Measurements from ENCODE around the gene ACTR6.
A peak's percentile ranks its signal among the peaks of the same experiment; 100 is the strongest.

The ACTR6 gene

GRCh38 chr12:100200463-100201181 lies at the start of gene ACTR6:
TSS of gene ACTR6 (plus strand) at chr12:100200815. CDS start at chr12:100200852, 37 bp downstream.
- H3K27me3 Mint-ChIP-seq (ENCODE audit: low read depth) = no peaks in the 10 kb centered on the region
- H3K4me1 Mint-ChIP-seq (ENCODE audit: low read depth) = peaks cover 15% of the 10 kb centered on the region
- peak within 1 kb of the TSS; percentile 99 for H3K27ac Mint-ChIP-seq
- peak within 1 kb of the TSS; percentile 95 for H3K4me3 Mint-ChIP-seq
- H3K36me3 Mint-ChIP-seq (ENCODE audit: low read depth) = peaks cover 9% of the 10 kb centered on the region
- H3K9me3 Mint-ChIP-seq = no peaks in the 10 kb centered on the region

GRCh38 chr12:100151769-100152168 lies 48.8 kb upstream of the ACTR6 start:
- Mint-ChIP-seq H3K9me3 (no peaks in the 10 kb centered on the region), H3K4me1 (ENCODE audit: low read depth) (peaks cover 5% of the 10 kb centered on the region), H3K4me3 (no peak overlapping the region), H3K27me3 (ENCODE audit: low read depth) (no peaks in the 10 kb centered on the region), H3K27ac (no peak overlapping the region), H3K36me3 (ENCODE audit: low read depth) (peaks cover 3% of the 10 kb centered on the region)

- Mint-ChIP-seq H3K27me3 (ENCODE audit: low read depth) (no peaks in the 10 kb centered on the region), H3K9me3 (no peaks in the 10 kb centered on the region), H3K4me1 (ENCODE audit: low read depth) (peaks cover 5% of the 10 kb centered on the region), H3K27ac (no peak overlapping the region), H3K36me3 (ENCODE audit: low read depth) (peaks cover 3% of the 10 kb centered on the region), H3K4me3 (no peak overlapping the region)
These were observed 47.5 kb upstream of the ACTR6 start for GRCh38 chr12:100153131-100153530.

GRCh38 chr12:100154474-100155247 lies 46.0 kb upstream of the ACTR6 start:
- Mint-ChIP-seq H3K27ac (peak overlapping the region; percentile 7), H3K9me3 (no peaks in the 10 kb centered on the region), H3K36me3 (ENCODE audit: low read depth) (peaks cover 5% of the 10 kb centered on the region), H3K4me1 (ENCODE audit: low read depth) (peaks cover 5% of the 10 kb centered on the region), H3K27me3 (ENCODE audit: low read depth) (no peaks in the 10 kb centered on the region), H3K4me3 (no peak overlapping the region)

GRCh38 chr12:100156731-100157426 lies 43.7 kb upstream of the ACTR6 start:
- no peak overlapping the region for H3K4me3 Mint-ChIP-seq
- no peak overlapping the region for H3K27ac Mint-ChIP-seq
- H3K9me3 Mint-ChIP-seq = no peaks in the 10 kb centered on the region
- H3K36me3 Mint-ChIP-seq (ENCODE audit: low read depth) = peaks cover 6% of the 10 kb centered on the region
- H3K27me3 Mint-ChIP-seq (ENCODE audit: low read depth) = no peaks in the 10 kb centered on the region
- H3K4me1 Mint-ChIP-seq (ENCODE audit: low read depth) = peaks cover 5% of the 10 kb centered on the region

GRCh38 chr12:100157427-100157821 lies 43.2 kb upstream of the ACTR6 start:
- Mint-ChIP-seq H3K27ac (no peak overlapping the region), H3K36me3 (ENCODE audit: low read depth) (peaks cover 6% of the 10 kb centered on the region), H3K27me3 (ENCODE audit: low read depth) (no peaks in the 10 kb centered on the region), H3K4me1 (ENCODE audit: low read depth) (peaks cover 5% of the 10 kb centered on the region), H3K4me3 (no peak overlapping the region), H3K9me3 (no peaks in the 10 kb centered on the region)

- H3K36me3 Mint-ChIP-seq (ENCODE audit: low read depth) = peaks cover 6% of the 10 kb centered on the region
- H3K4me3 Mint-ChIP-seq = no peak overlapping the region
- no peaks in the 10 kb centered on the region for H3K27me3 Mint-ChIP-seq (ENCODE audit: low read depth)
- H3K27ac Mint-ChIP-seq = no peak overlapping the region
- H3K9me3 Mint-ChIP-seq = no peaks in the 10 kb centered on the region
- peaks cover 7% of the 10 kb centered on the region for H3K4me1 Mint-ChIP-seq (ENCODE audit: low read depth)
These were observed 42.1 kb upstream of the ACTR6 start for GRCh38 chr12:100158535-100158934.

- Mint-ChIP-seq H3K4me1 (ENCODE audit: low read depth) (peaks cover 12% of the 10 kb centered on the region), H3K36me3 (ENCODE audit: low read depth) (peaks cover 3% of the 10 kb centered on the region), H3K27me3 (ENCODE audit: low read depth) (no peaks in the 10 kb centered on the region), H3K9me3 (no peaks in the 10 kb centered on the region), H3K27ac (no peak overlapping the region), H3K4me3 (no peak overlapping the region)
These were observed 41.1 kb upstream of the ACTR6 start for GRCh38 chr12:100159391-100160104.

GRCh38 chr12:100163416-100164152 lies 37.0 kb upstream of the ACTR6 start:
- Mint-ChIP-seq H3K9me3 (no peaks in the 10 kb centered on the region), H3K36me3 (ENCODE audit: low read depth) (peaks cover 2% of the 10 kb centered on the region), H3K27me3 (ENCODE audit: low read depth) (no peaks in the 10 kb centered on the region), H3K4me1 (ENCODE audit: low read depth) (peaks cover 9% of the 10 kb centered on the region), H3K27ac (peak overlapping the region; percentile 13), H3K4me3 (peak overlapping the region; percentile 50)

GRCh38 chr12:100164153-100164704 lies 36.4 kb upstream of the ACTR6 start:
- H3K4me3 Mint-ChIP-seq = peak overlapping the region; percentile 50
- peak overlapping the region; percentile 13 for H3K27ac Mint-ChIP-seq
- H3K36me3 Mint-ChIP-seq (ENCODE audit: low read depth) = peaks cover 2% of the 10 kb centered on the region
- H3K27me3 Mint-ChIP-seq (ENCODE audit: low read depth) = no peaks in the 10 kb centered on the region
- peaks cover 9% of the 10 kb centered on the region for H3K4me1 Mint-ChIP-seq (ENCODE audit: low read depth)
- no peaks in the 10 kb centered on the region for H3K9me3 Mint-ChIP-seq

GRCh38 chr12:100165356-100165755 lies 35.3 kb upstream of the ACTR6 start:
- Mint-ChIP-seq H3K27ac (no peak overlapping the region), H3K9me3 (no peaks in the 10 kb centered on the region), H3K36me3 (ENCODE audit: low read depth) (no peaks in the 10 kb centered on the region), H3K4me1 (ENCODE audit: low read depth) (peaks cover 9% of the 10 kb centered on the region), H3K4me3 (no peak overlapping the region), H3K27me3 (ENCODE audit: low read depth) (no peaks in the 10 kb centered on the region)

- H3K4me1 Mint-ChIP-seq (ENCODE audit: low read depth) = peaks cover 9% of the 10 kb centered on the region
- no peak overlapping the region for H3K4me3 Mint-ChIP-seq
These were observed 34.4 kb upstream of the ACTR6 start for GRCh38 chr12:100166232-100166631.

GRCh38 chr12:100168562-100168961 lies 32.1 kb upstream of the ACTR6 start:
- H3K9me3 Mint-ChIP-seq = no peaks in the 10 kb centered on the region
- H3K27me3 Mint-ChIP-seq (ENCODE audit: low read depth) = no peaks in the 10 kb centered on the region
- H3K36me3 Mint-ChIP-seq (ENCODE audit: low read depth) = peaks cover 4% of the 10 kb centered on the region
- no peak overlapping the region for H3K27ac Mint-ChIP-seq
- H3K4me1 Mint-ChIP-seq (ENCODE audit: low read depth) = peaks cover 7% of the 10 kb centered on the region
- no peak overlapping the region for H3K4me3 Mint-ChIP-seq

More at GRCh38 chr12:100166232-100166631, 34.4 kb upstream of the ACTR6 start:
- Mint-ChIP-seq H3K27me3 (ENCODE audit: low read depth) (no peaks in the 10 kb centered on the region), H3K36me3 (ENCODE audit: low read depth) (no peaks in the 10 kb centered on the region), H3K9me3 (no peaks in the 10 kb centered on the region), H3K27ac (no peak overlapping the region)
